Peyer's patch (tissue), 4 donors: ENCODE results near the gene NDUFS8. TPM values are rescaled to one million over a fixed set of nuclear protein-coding genes. Genes with fewer than 3 reads are reported as not detected.
A peak's percentile ranks its signal among the peaks of the same experiment; 100 is the strongest.

Source experiments
- DNase-seq, 3 donors: peaks; one replicate each; pipeline ENCODE4 v3.0.0-alpha.2; 2017 to 2019
- H3K27ac ChIP-seq, 4 donors: fragments of 200-600 bp; sonication (generic); one replicate each; pipeline ENCODE4 v1.5.1; 2016 to 2019
- H3K27me3 ChIP-seq, 2 donors: fragments of 200-600 bp; sonication (generic); one replicate each; pipeline ENCODE4 v1.5.1; 2019
- H3K36me3 ChIP-seq, 3 donors: fragments of 200-600 bp; sonication (generic); one replicate each; pipeline ENCODE4 v1.5.1; 2016 to 2019
- H3K4me1 ChIP-seq, 4 donors: fragments of 200-600 bp; sonication (generic); one replicate each; pipeline ENCODE4 v1.5.1; 2016 to 2019
- H3K4me3 ChIP-seq, 4 donors: fragments of 200-600 bp; sonication (generic); 1 replicate in 3 of 4; 2 replicates in 1 of 4; pipeline ENCODE4 v1.5.1; 2016 to 2019; ENCODE audit warnings: mild to moderate bottlenecking in 1 of 4
- H3K9me3 ChIP-seq, 4 donors: fragments of 200-600 bp; sonication (generic); one replicate each; pipeline ENCODE4 v1.5.1; 2016 to 2019; ENCODE audit warnings: mild to moderate bottlenecking in 1 of 4
- CTCF ChIP-seq, 6 experiments: fragments of 450-650 bp in 4 of 6; fragments of 200-600 bp in 2 of 6; sonication (generic) in 1 of 6; IDR thresholded peaks; one replicate each; pipeline ENCODE4 v1.5.1; 2017 to 2019; ENCODE audit warnings: antibody characterized with exemption in 6 of 6, mild to moderate bottlenecking in 3 of 6, moderate library complexity in 1 of 6
- POLR2A ChIP-seq, 2 donors: fragments of 450-650 bp; IDR thresholded peaks; one replicate each; pipeline ENCODE4 v1.5.1; 2017; ENCODE audit warnings: antibody characterized with exemption in 2 of 2, mild to moderate bottlenecking in 2 of 2, moderate library complexity in 2 of 2
- total RNA-seq, 4 donors: library from RNA; depleted of rRNA; stranded (reverse); fragments of >200 nt; gene quantifications; one replicate each; pipeline ENCODE4 v1.1.0, GENCODE V29; 2016

Gene NDUFS8
- total RNA-seq, 4 donors from 2014 or later, result 153 to 195 (median 162) TPM

GRCh38 chr11:68043349-68044144, 13.1 kb downstream of the NDUFS8 start:
- TF ChIP-seq CTCF (IDR thresholded peaks at IDR 0.05), result no peak
- no peak for TF ChIP-seq POLR2A (IDR thresholded peaks at IDR 0.05)
- peaks cover 0 to 33% (median 7%) of the 10 kb centered on the region in 4 donors for H3K4me1 ChIP-seq

GRCh38 chr11:68044145-68044813, 13.8 kb downstream of the NDUFS8 start:
- DNase-seq, result peak in 1 of 3 donors; percentile 49
- Histone ChIP-seq H3K27me3 (no peaks in the 10 kb centered on the region), H3K9me3 (no peaks in the 10 kb centered on the region), H3K4me3 (no peak overlapping the region), H3K27ac (no peak overlapping the region), H3K4me1 (peaks cover 0 to 31% (median 5%) of the 10 kb centered on the region in 4 donors), H3K36me3 (peaks cover 0 to 67% (median 0%) of the 10 kb centered on the region in 3 donors)
- TF ChIP-seq POLR2A (IDR thresholded peaks at IDR 0.05) (no peak), CTCF (IDR thresholded peaks at IDR 0.05) (no peak)

More at GRCh38 chr11:68043349-68044144, 13.1 kb downstream of the NDUFS8 start:
- H3K27ac ChIP-seq, result peak overlapping the region in 2 of 4 donors; percentile 4 to 36
- H3K36me3 ChIP-seq, result peaks cover 0 to 59% (median 0%) of the 10 kb centered on the region in 3 donors
- no peak overlapping the region for H3K4me3 ChIP-seq
- DNase-seq, result peak in 2 of 3 donors; percentile 48 to 64
- no peaks in the 10 kb centered on the region for H3K9me3 ChIP-seq
- H3K27me3 ChIP-seq, result no peaks in the 10 kb centered on the region

GRCh38 chr11:68044898-68045351, 14.4 kb downstream of the NDUFS8 start:
- H3K4me3 ChIP-seq, result no peak overlapping the region
- DNase-seq, result no peak
- no peaks in the 10 kb centered on the region for H3K27me3 ChIP-seq
- H3K9me3 ChIP-seq, result no peaks in the 10 kb centered on the region
- TF ChIP-seq POLR2A (IDR thresholded peaks at IDR 0.05) (no peak), CTCF (IDR thresholded peaks at IDR 0.05) (no peak)
- peaks cover 0 to 73% (median 0%) of the 10 kb centered on the region in 3 donors for H3K36me3 ChIP-seq
- peaks cover 0 to 25% (median 5%) of the 10 kb centered on the region in 4 donors for H3K4me1 ChIP-seq
- no peak overlapping the region for H3K27ac ChIP-seq

- DNase-seq, result no peak
- no peak overlapping the region for H3K27ac ChIP-seq
- H3K9me3 ChIP-seq, result no peaks in the 10 kb centered on the region
- TF ChIP-seq POLR2A (IDR thresholded peaks at IDR 0.05) (no peak), CTCF (IDR thresholded peaks at IDR 0.05) (no peak)
- no peaks in the 10 kb centered on the region for H3K27me3 ChIP-seq
- H3K36me3 ChIP-seq, result peaks cover 0 to 93% (median 0%) of the 10 kb centered on the region in 3 donors
- H3K4me3 ChIP-seq, result no peak overlapping the region
- peaks cover 0 to 6% (median 0%) of the 10 kb centered on the region in 4 donors for H3K4me1 ChIP-seq
These were observed 17.2 kb downstream of the NDUFS8 start for GRCh38 chr11:68047437-68048290.
